ENCODE results near the gene RHBDL2.
A peak's percentile ranks its signal among the peaks of the same experiment; 100 is the strongest.
"Not testable (repeated sequence)": the region's sequence is repeated elsewhere in the genome, so short reads cannot be mapped to it uniquely, and the experiment has no call there.

RHBDL2 gene

GRCh38 chr1:38858833-38859560 lies 82.6 kb downstream of the RHBDL2 start:
- H3K4me3 ChIP-seq (ENCODE audit: low read depth, low read length): peak overlapping the region; percentile 91
- DNase-seq: peak; percentile 62
- in situ Hi-C loops (cut with HindIII; ENCODE audit: low pct_ligation_motif_present, low sequenced_read_pairs): no loop called here
- H3K27ac ChIP-seq: peak overlapping the region; percentile 81
- peaks cover 9% of the 10 kb centered on the region for H3K36me3 ChIP-seq (replicated peaks)
- H3K27me3 ChIP-seq (replicated peaks): no peaks in the 10 kb centered on the region
- TF ChIP-seq CTCF (IDR thresholded peaks at IDR 0.05; ENCODE audit: low read depth, low read length, missing control alignments): no peak

GRCh38 chr1:38852780-38853179 lies 88.8 kb downstream of the RHBDL2 start:
- in situ Hi-C loops (cut with HindIII; ENCODE audit: low pct_ligation_motif_present, low sequenced_read_pairs): no loop called here
- no peak for DNase-seq
- TF ChIP-seq CTCF (IDR thresholded peaks at IDR 0.05; ENCODE audit: low read depth, low read length, missing control alignments): no peak
- peaks cover 39% of the 10 kb centered on the region for H3K36me3 ChIP-seq (replicated peaks)
- H3K4me3 ChIP-seq (ENCODE audit: low read depth, low read length): no peak overlapping the region
- H3K27me3 ChIP-seq (replicated peaks): no peaks in the 10 kb centered on the region
- H3K27ac ChIP-seq: no peak overlapping the region

- no peak overlapping the region for H3K4me3 ChIP-seq (ENCODE audit: low read depth, low read length)
- no peak for TF ChIP-seq CTCF (IDR thresholded peaks at IDR 0.05; ENCODE audit: low read depth, low read length, missing control alignments)
- no peak for DNase-seq
- H3K27ac ChIP-seq: no peak overlapping the region
- H3K27me3 ChIP-seq (replicated peaks): no peaks in the 10 kb centered on the region
- in situ Hi-C loops (cut with HindIII; ENCODE audit: low pct_ligation_motif_present, low sequenced_read_pairs): no loop called here
- peaks cover 46% of the 10 kb centered on the region for H3K36me3 ChIP-seq (replicated peaks)
These were observed 93.6 kb downstream of the RHBDL2 start for GRCh38 chr1:38848071-38848470.

GRCh38 chr1:38846210-38846609 lies 95.4 kb downstream of the RHBDL2 start:
- TF ChIP-seq CTCF (IDR thresholded peaks at IDR 0.05; ENCODE audit: low read depth, low read length, missing control alignments): no peak
- H3K27ac ChIP-seq: no peak overlapping the region
- DNase-seq: no peak
- in situ Hi-C loops (cut with HindIII; ENCODE audit: low pct_ligation_motif_present, low sequenced_read_pairs): no loop called here
- H3K4me3 ChIP-seq (ENCODE audit: low read depth, low read length): no peak overlapping the region
- H3K27me3 ChIP-seq (replicated peaks): no peaks in the 10 kb centered on the region
- peaks cover 32% of the 10 kb centered on the region for H3K36me3 ChIP-seq (replicated peaks)

- peaks cover 28% of the 10 kb centered on the region for H3K36me3 ChIP-seq (replicated peaks)
- H3K4me3 ChIP-seq (ENCODE audit: low read depth, low read length); in situ Hi-C loops (cut with HindIII; ENCODE audit: low pct_ligation_motif_present, low sequenced_read_pairs); DNase-seq; H3K27me3 ChIP-seq (replicated peaks); H3K27ac ChIP-seq: not testable (repeated sequence)
These were observed 96.5 kb downstream of the RHBDL2 start for GRCh38 chr1:38845088-38845487.

GRCh38 chr1:38840281-38840680 lies 101.3 kb downstream of the RHBDL2 start:
- in situ Hi-C loops (cut with HindIII; ENCODE audit: low pct_ligation_motif_present, low sequenced_read_pairs): no loop called here
- DNase-seq: no peak

More at GRCh38 chr1:38840281-38840680, 101.3 kb downstream of the RHBDL2 start:
- no peak for TF ChIP-seq CTCF (IDR thresholded peaks at IDR 0.05; ENCODE audit: low read depth, low read length, missing control alignments)
- H3K27me3 ChIP-seq (replicated peaks): no peaks in the 10 kb centered on the region
- no peak overlapping the region for H3K4me3 ChIP-seq (ENCODE audit: low read depth, low read length)
- H3K36me3 ChIP-seq (replicated peaks): peaks cover 22% of the 10 kb centered on the region
- H3K27ac ChIP-seq: no peak overlapping the region

Measured in brain microvascular endothelial cell (primary cell).